ENCODE results near the gene STRN. TPM values are rescaled to one million over a fixed set of nuclear protein-coding genes. Genes with fewer than 3 reads are reported as not detected.

STRN gene
- total and polyA plus RNA-seq, 5 donors from 2014 or later: 12.3 to 34.8 (median 12.3) TPM

GRCh38 chr2:36800381-36800780, 166.0 kb downstream of the STRN start:
- peak overlapping the region in 2 of 4 donors; percentile 24 to 43 for H3K4me3 Mint-ChIP-seq
- no peaks in the 10 kb centered on the region for H3K4me1 ChIP-seq (ENCODE audit: control insufficient read depth, insufficient read depth, low read length, poor library complexity, severe bottlenecking)
- H3K36me3 ChIP-seq (ENCODE audit: control insufficient read depth, insufficient read depth, low read length): no peaks in the 10 kb centered on the region
- no peaks in the 10 kb centered on the region for H3K9me3 Mint-ChIP-seq
- ATAC-seq (ENCODE audit: low read depth in 2 of 2) (peak in 1 of 2 donors; percentile 37), DNase-seq (no peak)
- no peak overlapping the region for H3K27ac ChIP-seq (ENCODE audit: insufficient read depth, low read length, poor library complexity, severe bottlenecking)
- no peaks in the 10 kb centered on the region for H3K9me3 ChIP-seq (ENCODE audit: control insufficient read depth in 2 of 2, low read length in 2 of 2)
- no peak overlapping the region for H3K27ac Mint-ChIP-seq
- H3K36me3 Mint-ChIP-seq: no peaks in the 10 kb centered on the region
- peaks cover 27% of the 10 kb centered on the region for H3K27me3 Mint-ChIP-seq
- peaks cover 11% of the 10 kb centered on the region for H3K27me3 ChIP-seq (ENCODE audit: control insufficient read depth, insufficient read depth, low read length)
- H3K4me3 ChIP-seq (ENCODE audit: low read depth, low read length): no peak overlapping the region
- H3K4me1 Mint-ChIP-seq: peaks cover 0 to 13% (median 4%) of the 10 kb centered on the region in 4 donors

- no peak for DNase-seq
- Mint-ChIP-seq H3K36me3 (no peaks in the 10 kb centered on the region), H3K27me3 (peaks cover 28% of the 10 kb centered on the region), H3K9me3 (no peaks in the 10 kb centered on the region), H3K4me1 (peaks cover 0 to 13% (median 4%) of the 10 kb centered on the region in 4 donors), H3K27ac (no peak overlapping the region), H3K4me3 (no peak overlapping the region)
- Histone ChIP-seq H3K4me1 (ENCODE audit: control insufficient read depth, insufficient read depth, low read length, poor library complexity, severe bottlenecking) (no peaks in the 10 kb centered on the region), H3K36me3 (ENCODE audit: control insufficient read depth, insufficient read depth, low read length) (no peaks in the 10 kb centered on the region), H3K4me3 (ENCODE audit: low read depth, low read length) (no peak overlapping the region), H3K27ac (ENCODE audit: insufficient read depth, low read length, poor library complexity, severe bottlenecking) (no peak overlapping the region), H3K9me3 (ENCODE audit: control insufficient read depth in 2 of 2, low read length in 2 of 2) (no peaks in the 10 kb centered on the region), H3K27me3 (ENCODE audit: control insufficient read depth, insufficient read depth, low read length) (peaks cover 13% of the 10 kb centered on the region)
- ATAC-seq (ENCODE audit: low read depth in 2 of 2): no peak
These were observed 167.6 kb downstream of the STRN start for GRCh38 chr2:36798724-36799123.

- H3K36me3 ChIP-seq (ENCODE audit: control insufficient read depth, insufficient read depth, low read length): no peaks in the 10 kb centered on the region
- peaks cover 13% of the 10 kb centered on the region for H3K27me3 ChIP-seq (ENCODE audit: control insufficient read depth, insufficient read depth, low read length)
- no peaks in the 10 kb centered on the region for H3K4me1 ChIP-seq (ENCODE audit: control insufficient read depth, insufficient read depth, low read length, poor library complexity, severe bottlenecking)
- Mint-ChIP-seq H3K4me1 (peaks cover 0 to 13% (median 4%) of the 10 kb centered on the region in 4 donors), H3K4me3 (no peak overlapping the region), H3K27ac (no peak overlapping the region), H3K9me3 (no peaks in the 10 kb centered on the region), H3K27me3 (peaks cover 40% of the 10 kb centered on the region), H3K36me3 (no peaks in the 10 kb centered on the region)
- H3K4me3 ChIP-seq (ENCODE audit: low read depth, low read length): no peak overlapping the region
- ATAC-seq (ENCODE audit: low read depth in 2 of 2) (no peak), DNase-seq (no peak)
- H3K27ac ChIP-seq (ENCODE audit: insufficient read depth, low read length, poor library complexity, severe bottlenecking): no peak overlapping the region
- no peaks in the 10 kb centered on the region for H3K9me3 ChIP-seq (ENCODE audit: control insufficient read depth in 2 of 2, low read length in 2 of 2)
These were observed 168.8 kb downstream of the STRN start for GRCh38 chr2:36797324-36798070.

Other genes starting within 250 kb of the STRN start
- gene HEATR5B, start 117.8 kb upstream of the STRN start, total RNA-seq: 49.1 TPM
- 10 to 100 TPM in 2 of 4 donors, 1 to 10 TPM in 2; 7.4 to 13.6 (median 9.8) TPM for gene HEATR5B, start 117.8 kb upstream of the STRN start, polyA plus RNA-seq
- gene GPATCH11, start 118.0 kb upstream of the STRN start, total RNA-seq: 10.5 TPM
- gene GPATCH11, start 118.0 kb upstream of the STRN start, polyA plus RNA-seq: 10 to 100 TPM in 2 of 4 donors, 1 to 10 TPM in 2; 9.6 to 11.3 (median 10.2) TPM
- 40.9 TPM for gene EIF2AK2, start 190.4 kb upstream of the STRN start, total RNA-seq
- 10 to 100 TPM; 20.5 to 23.4 (median 22.4) TPM for gene EIF2AK2, start 190.4 kb upstream of the STRN start, polyA plus RNA-seq
- gene SULT6B1, start 222.1 kb upstream of the STRN start, total RNA-seq: not detected
- gene SULT6B1, start 222.1 kb upstream of the STRN start, polyA plus RNA-seq: not detected
- 33.1 TPM for gene CEBPZOS, start 230.0 kb upstream of the STRN start, total RNA-seq
- gene CEBPZOS, start 230.0 kb upstream of the STRN start, polyA plus RNA-seq: 10 to 100 TPM; 24.8 to 37.7 (median 29.8) TPM